OCI-M1 (cell line): ENCODE results near the gene VPS11.
A peak's percentile ranks its signal among the peaks of the same experiment; 100 is the strongest.

Experiments
- DNase-seq: peaks from one replicate; lab custom pipeline; 2025; lab: John Stamatoyannopoulos, UW

VPS11 gene

DNA sequence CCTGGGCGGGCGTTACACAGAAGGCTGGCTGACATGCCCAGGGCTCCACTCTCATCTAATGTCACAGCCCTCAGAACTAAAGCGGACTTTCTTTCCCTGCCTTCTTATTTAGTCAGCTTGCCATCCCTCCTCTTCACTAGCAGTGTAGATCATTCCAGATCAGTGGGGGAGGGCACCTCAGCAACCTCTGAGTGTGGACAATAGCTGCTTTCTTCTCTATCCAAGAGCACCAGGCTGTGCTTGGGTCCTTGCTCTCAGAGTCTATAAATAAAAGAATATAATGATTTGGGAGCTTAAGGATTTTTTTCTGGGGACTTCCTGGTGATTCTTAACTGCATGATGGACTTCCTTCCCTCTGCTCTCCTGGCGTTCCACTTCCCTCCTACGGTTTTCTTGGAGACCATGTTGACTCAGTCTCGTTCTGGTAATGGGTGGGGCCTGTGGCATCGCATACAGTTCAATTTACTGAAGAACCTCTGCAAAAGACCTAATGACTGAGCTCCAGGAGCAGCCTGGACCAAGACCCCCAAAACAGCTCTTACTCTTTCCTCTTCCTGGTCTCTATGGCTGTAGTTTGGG is 14.2 kb downstream of the VPS11 start:
- DNase-seq = no peak

GRCh38 chr11:119084663-119085436 is 17.2 kb downstream of the VPS11 start, which contains the start of gene HMBS:
Gene HMBS, plus strand, starts transcription at chr11:119084881. Its CDS starts 153 bp downstream, at chr11:119085034.
- DNase-seq = peak; percentile 99

- DNase-seq = peak; percentile 90
These were observed 17.8 kb downstream of the VPS11 start for GRCh38 chr11:119085437-119085847.

- DNase-seq = no peak
These were observed 19.5 kb downstream of the VPS11 start for GRCh38 chr11:119087123-119087522.

DNA sequence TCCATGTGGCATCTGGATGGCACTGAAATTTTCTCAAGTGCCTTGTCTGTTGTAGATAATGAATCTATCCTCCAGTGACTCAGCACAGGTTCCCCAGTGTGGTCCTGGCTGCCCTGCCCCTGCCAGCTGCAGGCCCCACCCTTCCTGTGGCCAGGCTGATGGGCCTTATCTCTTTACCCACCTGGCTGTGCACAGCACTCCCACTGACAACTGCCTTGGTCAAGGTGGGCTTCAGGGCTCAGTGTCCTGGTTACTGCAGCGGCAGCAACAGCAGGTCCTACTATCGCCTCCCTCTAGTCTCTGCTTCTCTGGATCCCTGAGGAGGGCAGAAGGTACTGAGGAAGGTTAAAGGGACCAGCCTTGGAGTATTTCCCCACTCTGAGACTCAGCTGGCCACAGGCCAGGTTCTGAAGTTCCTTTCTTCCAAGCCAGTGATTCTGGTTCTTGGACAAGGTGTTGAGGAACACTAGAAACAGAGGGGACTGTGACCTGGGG is 20.2 kb downstream of the VPS11 start:
- DNase-seq = peak; percentile 96

GRCh38 chr11:119088406-119088805 is 20.8 kb downstream of the VPS11 start:
- no peak for DNase-seq

GRCh38 chr11:119089319-119089718 is 21.7 kb downstream of the VPS11 start:
- peak; percentile 42 for DNase-seq

- DNase-seq = no peak
These were observed 23.6 kb downstream of the VPS11 start for GRCh38 chr11:119091178-119091577.

DNA sequence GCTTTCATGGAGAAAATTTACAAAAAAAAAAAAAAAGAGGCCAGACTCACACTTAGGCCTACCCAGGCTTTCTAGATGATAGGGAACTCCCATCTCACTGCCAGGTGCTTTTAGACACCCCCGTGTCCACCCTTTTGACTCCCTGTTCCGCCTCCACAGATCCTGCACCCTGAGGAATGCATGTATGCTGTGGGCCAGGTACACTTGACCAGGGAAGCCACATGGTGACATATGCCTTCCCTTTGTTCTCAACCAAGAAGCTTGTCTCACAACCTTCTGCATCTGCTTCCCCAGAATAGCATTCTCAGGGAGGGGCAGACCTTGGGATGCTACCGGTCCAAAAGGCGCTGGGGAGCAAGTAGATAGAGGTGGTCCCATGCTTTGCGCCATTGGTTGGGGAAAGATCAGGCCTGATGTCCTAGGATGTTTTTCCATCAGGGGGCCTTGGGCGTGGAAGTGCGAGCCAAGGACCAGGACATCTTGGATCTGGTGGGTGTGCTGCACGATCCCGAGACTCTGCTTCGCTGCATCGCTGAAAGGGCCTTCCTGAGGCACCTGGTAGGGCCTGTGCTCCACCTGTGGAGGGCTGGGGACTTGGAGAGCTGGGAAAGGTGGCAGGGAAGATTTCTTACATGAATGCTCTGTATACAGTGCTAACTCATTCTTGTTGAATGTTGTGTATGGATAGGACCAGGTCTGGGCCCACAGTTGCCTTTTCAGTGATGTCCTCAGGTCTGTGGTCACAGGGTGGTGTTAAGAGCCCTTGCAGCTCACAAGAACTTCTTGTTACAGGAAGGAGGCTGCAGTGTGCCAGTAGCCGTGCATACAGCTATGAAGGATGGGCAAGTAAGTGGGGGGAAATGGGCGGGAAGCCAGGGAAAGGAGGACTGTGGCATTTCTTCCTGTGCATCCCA is 24.6 kb downstream of the VPS11 start:
- peak; percentile 55 for DNase-seq

- DNase-seq = peak; percentile 60
These were observed 25.5 kb downstream of the VPS11 start for GRCh38 chr11:119092880-119093842.

DNA sequence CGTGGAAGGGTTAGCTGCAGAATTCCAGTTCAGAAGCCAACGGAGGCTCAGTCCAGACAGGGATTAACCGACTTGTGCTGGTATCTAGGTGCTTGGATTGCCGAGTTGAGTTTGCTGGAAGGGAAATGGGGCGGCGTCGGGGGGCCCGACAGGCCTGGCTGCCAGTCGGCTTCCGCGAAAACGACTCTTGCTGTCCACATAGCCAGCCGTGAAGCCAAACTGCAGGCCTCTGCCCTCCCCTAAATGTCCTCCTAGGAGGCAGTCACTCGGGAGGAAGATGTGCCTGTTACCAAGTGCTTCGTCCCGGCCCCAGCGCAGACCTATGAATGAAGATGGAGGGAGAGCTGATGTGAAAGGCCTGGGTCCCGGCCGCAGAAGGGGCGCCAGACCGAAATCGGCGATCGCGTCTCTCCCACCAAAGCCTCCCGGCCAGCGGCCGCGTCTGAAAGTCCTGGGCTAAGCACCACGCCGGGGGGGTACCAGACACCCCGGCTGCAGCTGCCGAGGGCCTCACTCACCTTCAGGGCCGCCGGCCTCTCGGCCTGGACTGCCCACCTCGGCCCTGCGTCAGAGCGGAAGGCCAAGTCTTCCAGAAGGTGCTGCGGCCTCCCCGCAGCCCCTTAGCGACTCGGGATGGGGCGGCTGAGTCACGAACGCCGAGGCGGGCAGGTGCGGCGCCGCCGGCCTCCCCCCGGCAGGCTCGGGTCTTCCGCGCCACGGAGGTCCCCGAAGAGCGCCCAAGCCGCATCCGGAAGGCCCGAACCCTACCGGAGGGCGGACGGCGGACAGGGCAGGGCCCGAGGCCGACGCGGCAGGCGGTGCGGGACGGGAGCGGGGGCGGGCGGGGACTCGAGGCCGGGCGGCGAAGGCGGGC is 26.6 kb downstream of the VPS11 start:
- peak; percentile 69 for DNase-seq

DNA sequence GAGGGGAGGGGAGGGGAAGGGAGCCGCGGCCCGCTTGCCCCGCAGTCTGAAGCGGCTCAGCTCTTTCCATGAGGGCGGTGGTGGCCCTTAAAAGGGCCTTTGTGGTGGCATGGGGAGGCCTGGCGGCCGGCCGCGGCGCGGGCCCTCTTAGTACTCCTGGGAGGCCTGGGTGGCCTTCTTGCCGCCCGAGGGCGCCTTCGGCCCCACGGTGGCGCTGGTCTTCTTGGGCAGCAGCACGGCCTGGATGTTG is 27.1 kb downstream of the VPS11 start:
- DNase-seq = peak; percentile 89

- peak; percentile 100 for DNase-seq
These were observed 27.7 kb downstream of the VPS11 start for GRCh38 chr11:119095066-119095880.

DNA sequence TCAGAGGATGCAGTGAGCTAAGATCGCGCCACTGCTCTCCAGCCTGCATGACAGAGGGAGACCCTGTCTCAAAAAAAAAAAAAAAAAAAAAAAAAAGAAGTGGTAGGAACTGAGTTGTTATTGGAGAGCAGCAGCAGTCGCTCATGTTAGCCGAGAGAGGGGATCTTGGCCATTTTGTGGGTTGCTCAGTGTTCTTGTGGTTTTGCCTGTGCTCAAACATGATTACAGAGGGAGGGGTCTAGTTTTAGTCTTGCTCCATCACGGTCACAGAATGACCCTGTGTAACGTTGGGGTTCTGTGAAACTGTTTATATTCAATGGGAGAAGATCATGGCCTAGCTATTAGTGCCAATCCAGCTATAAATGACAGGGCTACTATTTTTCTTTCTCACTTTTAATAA is 32.1 kb downstream of the VPS11 start:
- no peak for DNase-seq

- peak; percentile 88 for DNase-seq
These were observed 32.8 kb downstream of the VPS11 start for GRCh38 chr11:119100246-119100970.

GRCh38 chr11:119100994-119101758 is 33.6 kb downstream of the VPS11 start:
- DNase-seq = peak; percentile 89

DNA sequence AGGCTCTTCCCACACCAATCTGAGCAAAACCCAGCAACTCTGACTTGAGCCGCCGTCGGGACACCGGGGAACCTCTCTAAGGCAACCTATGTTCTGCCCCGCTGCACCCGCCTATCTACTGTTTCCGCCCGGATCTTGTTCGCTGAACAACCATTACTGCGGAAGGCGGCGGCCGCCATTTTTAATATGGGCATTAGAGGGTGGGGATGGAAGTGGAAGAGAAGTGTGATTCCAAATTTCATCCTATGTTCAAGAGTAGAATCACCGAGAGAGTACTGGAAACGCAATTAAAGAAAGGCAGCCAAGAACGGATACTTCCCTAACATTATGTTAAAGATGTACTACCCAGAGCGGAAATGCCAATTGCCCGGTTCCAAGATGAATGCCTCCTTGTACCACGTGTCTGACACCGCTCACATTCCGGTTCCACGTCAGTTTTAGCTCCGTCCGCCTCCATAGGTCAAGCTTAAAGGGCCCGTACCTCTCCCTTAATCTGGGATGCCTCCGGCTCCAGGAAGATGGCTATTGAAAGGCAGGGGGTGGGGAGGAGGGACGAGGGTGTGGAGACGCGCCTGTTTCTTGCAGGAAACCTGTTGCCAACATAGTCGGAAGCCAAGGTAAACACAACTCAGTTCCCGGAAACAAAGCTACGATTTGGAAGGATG is 34.3 kb downstream of the VPS11 start, which contains the start of gene DPAGT1:
TSS of gene DPAGT1 (minus strand) at position 95 of the 665 bp plus-strand sequence. CDS start 198 bp downstream, outside the sequence.
- DNase-seq = peak; percentile 99
